Measurements from ENCODE around the gene ZNF223. TPM values are rescaled to one million over a fixed set of nuclear protein-coding genes. Genes with fewer than 3 reads are reported as not detected.

The ZNF223 gene
- total and polyA plus RNA-seq, 10 of the 15 experiments (the other 5 are each of a cell fraction or from before 2014, with no cell fraction given): 0.05 to 3.7 (median 0.14) TPM; not detected in 4

- TF ChIP-seq PAX5 (IDR thresholded peaks at IDR 0.05; ENCODE audit: borderline replicate concordance, low read depth, low read length): peak; percentile 67
- TF ChIP-seq SMAD5 (IDR thresholded peaks at IDR 0.05; ENCODE audit: low read depth): no peak
- no peak for TF ChIP-seq NFYA (IDR thresholded peaks at IDR 0.05; ENCODE audit: borderline replicate concordance, low read depth, low read length)
- TF ChIP-seq NR2C2 (IDR thresholded peaks at IDR 0.05; ENCODE audit: borderline replicate concordance, control insufficient read depth, insufficient read length, low read depth): no peak
- peak; percentile 68 for TF ChIP-seq MXI1 (IDR thresholded peaks at IDR 0.05; ENCODE audit: low read depth, low read length)
- peak; percentile 73; the same call in 1 of the 2 replicates for TF ChIP-seq SIN3A (IDR thresholded peaks at IDR 0.05; ENCODE audit: low read depth, low read length)
- TF ChIP-seq ZBTB40 (IDR thresholded peaks at IDR 0.05; ENCODE audit: borderline replicate concordance): peak; percentile 89
- no peak for TF ChIP-seq RAD51 (IDR thresholded peaks at IDR 0.05)
- peak; percentile 81 for TF ChIP-seq NR2F1 (conservative IDR thresholded peaks at IDR 0.05)
- peak; percentile 10; the same call in 1 of the 2 replicates for TF ChIP-seq BCL11A (IDR thresholded peaks at IDR 0.05; ENCODE audit: low read depth, low read length)
- TF ChIP-seq GABPA (IDR thresholded peaks at IDR 0.05; ENCODE audit: low read depth): peak; percentile 90
- TF ChIP-seq, protein P1, sequence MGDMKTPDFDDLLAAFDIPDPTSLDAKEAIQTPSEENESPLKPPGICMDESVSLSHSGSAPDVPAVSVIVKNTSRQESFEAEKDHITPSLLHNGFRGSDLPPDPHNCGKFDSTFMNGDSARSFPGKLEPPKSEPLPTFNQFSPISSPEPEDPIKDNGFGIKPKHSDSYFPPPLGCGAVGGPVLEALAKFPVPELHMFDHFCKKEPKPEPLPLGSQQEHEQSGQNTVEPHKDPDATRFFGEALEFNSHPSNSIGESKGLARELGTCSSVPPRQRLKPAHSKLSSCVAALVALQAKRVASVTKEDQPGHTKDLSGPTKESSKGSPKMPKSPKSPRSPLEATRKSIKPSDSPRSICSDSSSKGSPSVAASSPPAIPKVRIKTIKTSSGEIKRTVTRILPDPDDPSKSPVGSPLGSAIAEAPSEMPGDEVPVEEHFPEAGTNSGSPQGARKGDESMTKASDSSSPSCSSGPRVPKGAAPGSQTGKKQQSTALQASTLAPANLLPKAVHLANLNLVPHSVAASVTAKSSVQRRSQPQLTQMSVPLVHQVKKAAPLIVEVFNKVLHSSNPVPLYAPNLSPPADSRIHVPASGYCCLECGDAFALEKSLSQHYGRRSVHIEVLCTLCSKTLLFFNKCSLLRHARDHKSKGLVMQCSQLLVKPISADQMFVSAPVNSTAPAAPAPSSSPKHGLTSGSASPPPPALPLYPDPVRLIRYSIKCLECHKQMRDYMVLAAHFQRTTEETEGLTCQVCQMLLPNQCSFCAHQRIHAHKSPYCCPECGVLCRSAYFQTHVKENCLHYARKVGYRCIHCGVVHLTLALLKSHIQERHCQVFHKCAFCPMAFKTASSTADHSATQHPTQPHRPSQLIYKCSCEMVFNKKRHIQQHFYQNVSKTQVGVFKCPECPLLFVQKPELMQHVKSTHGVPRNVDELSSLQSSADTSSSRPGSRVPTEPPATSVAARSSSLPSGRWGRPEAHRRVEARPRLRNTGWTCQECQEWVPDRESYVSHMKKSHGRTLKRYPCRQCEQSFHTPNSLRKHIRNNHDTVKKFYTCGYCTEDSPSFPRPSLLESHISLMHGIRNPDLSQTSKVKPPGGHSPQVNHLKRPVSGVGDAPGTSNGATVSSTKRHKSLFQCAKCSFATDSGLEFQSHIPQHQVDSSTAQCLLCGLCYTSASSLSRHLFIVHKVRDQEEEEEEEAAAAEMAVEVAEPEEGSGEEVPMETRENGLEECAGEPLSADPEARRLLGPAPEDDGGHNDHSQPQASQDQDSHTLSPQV (IDR thresholded peaks at IDR 0.05): no peak
- TF ChIP-seq ZSCAN29 (IDR thresholded peaks at IDR 0.05): no peak
- TF ChIP-seq PAX8 (IDR thresholded peaks at IDR 0.05): no peak
- peak; percentile 79 for TF ChIP-seq SPI1 (IDR thresholded peaks at IDR 0.05; ENCODE audit: borderline replicate concordance, insufficient read depth, low read depth, low read length)
- TF ChIP-seq STAT3 (IDR thresholded peaks at IDR 0.05; ENCODE audit: low read depth, low read length): 0 out of 2 replicates have a peak, but pooled peaks have one; percentile 71
- no peak for TF ChIP-seq USF1 (IDR thresholded peaks at IDR 0.05; ENCODE audit: borderline replicate concordance, extremely low read length, insufficient read depth, low read depth, low read length)
- no peak for TF ChIP-seq SMC3 (IDR thresholded peaks at IDR 0.05; ENCODE audit: borderline replicate concordance, low read length)
- TF ChIP-seq IRF3 (IDR thresholded peaks at IDR 0.05): 0 out of 2 replicates have a peak, but pooled peaks have one; percentile 17
- TF ChIP-seq BHLHE40 (IDR thresholded peaks at IDR 0.05; ENCODE audit: borderline replicate concordance in 1 of 2, low read depth in 2 of 2, low read length in 1 of 2): 0 out of 4 replicates have a peak, but pooled peaks of 1 of the 2 experiments have one; percentile 23
Measured at GRCh38 chr19:44113138-44113783, 61.4 kb downstream of the ZNF223 start, which contains the start of gene ZNF225 (continued).
